22Rv1 (cell line): ENCODE results near the gene BCKDHA.

Experiments
- ZFX ChIP-seq: fragments of 450-650 bp; IDR thresholded peaks from 2 replicates; pipeline ENCODE4 v1.6.1; 2017; ENCODE audit warnings: antibody characterized with exemption, borderline replicate concordance
- TF ChIP-seq, protein P1 (sequence below): fragments of 450-650 bp; IDR thresholded peaks from 2 replicates; pipeline ENCODE4 v1.5.1; 2017; ENCODE audit warnings: mild to moderate bottlenecking

DNA sequence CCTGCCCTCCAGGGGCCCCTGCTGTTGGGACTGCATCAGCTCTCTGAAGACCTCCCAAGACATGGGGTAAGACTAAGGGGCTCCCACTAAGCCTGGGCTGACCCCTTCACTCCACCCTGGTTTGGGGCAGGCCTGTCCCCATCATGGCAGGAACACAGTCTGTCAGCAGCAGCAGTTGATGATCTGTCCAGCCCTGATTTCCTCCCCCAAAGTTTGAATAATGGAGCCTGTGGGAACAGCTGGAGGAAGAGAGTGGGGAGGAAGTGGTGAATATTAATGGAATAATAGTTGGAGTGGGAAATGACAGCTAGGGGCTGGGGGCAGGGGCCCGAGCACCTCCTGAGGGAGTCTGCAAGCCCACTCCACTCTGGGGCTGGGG, 30.9 kb downstream of the BCKDHA start:
- TF ChIP-seq, protein P1, sequence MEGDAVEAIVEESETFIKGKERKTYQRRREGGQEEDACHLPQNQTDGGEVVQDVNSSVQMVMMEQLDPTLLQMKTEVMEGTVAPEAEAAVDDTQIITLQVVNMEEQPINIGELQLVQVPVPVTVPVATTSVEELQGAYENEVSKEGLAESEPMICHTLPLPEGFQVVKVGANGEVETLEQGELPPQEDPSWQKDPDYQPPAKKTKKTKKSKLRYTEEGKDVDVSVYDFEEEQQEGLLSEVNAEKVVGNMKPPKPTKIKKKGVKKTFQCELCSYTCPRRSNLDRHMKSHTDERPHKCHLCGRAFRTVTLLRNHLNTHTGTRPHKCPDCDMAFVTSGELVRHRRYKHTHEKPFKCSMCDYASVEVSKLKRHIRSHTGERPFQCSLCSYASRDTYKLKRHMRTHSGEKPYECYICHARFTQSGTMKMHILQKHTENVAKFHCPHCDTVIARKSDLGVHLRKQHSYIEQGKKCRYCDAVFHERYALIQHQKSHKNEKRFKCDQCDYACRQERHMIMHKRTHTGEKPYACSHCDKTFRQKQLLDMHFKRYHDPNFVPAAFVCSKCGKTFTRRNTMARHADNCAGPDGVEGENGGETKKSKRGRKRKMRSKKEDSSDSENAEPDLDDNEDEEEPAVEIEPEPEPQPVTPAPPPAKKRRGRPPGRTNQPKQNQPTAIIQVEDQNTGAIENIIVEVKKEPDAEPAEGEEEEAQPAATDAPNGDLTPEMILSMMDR: no peak
- no peak for TF ChIP-seq ZFX
